Islet of Langerhans (tissue), 1 donor: ENCODE data around the gene CD9.

Experiments
- FAIRE-seq: peaks from one replicate; lab custom pipeline; 2011; peaks lifted over from hg19 to GRCh38; lab: Jason Lieb, UNC

Gene CD9

GRCh38 chr12:6241495-6241894, 41.3 kb downstream of the CD9 start:
- FAIRE-seq, result no peak

DNA sequence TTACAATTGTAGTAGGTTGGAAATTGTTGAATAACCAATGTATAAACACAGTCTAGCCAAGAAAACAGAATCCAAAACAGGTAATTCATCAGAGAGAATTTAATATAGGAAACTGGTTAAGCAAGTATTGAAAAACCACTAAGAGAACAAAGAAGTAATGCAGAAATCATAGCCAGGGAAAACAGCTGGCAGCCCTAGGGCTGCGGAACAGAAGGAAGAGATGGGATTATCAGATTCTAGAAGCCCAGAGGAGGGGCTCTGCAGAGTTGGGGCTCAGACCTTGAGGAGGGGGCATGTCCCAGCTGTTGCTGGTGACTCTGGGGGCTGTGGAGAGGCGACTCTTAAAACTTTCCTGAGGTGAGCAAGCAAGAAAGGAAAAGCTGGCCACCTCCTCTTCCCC, 49.4 kb downstream of the CD9 start:
- no peak for FAIRE-seq

GRCh38 chr12:6250343-6250742, 50.1 kb downstream of the CD9 start:
- FAIRE-seq, result no peak

- FAIRE-seq, result no peak
These were observed 53.1 kb downstream of the CD9 start for GRCh38 chr12:6253278-6253677.

DNA sequence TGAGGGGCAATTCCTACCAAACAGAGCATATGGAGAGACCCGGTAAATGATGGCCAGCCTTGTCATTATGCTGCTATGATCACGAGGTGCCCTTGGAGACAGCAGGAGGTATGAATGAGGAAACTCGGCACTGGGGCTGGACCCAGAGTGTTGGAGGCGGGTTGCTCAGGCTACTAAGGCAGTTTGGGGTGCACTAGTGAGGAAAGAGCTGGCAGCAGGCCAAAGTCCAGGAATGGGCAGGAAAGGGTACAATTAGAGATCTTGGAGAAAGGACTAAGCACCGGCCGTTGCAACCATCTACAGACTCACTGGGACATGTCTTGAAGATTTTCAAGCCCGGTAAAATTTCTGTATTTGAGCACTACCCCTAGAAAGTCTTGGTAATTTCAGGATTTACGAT, 54.3 kb downstream of the CD9 start:
- FAIRE-seq, result no peak

GRCh38 chr12:6257007-6257406, 56.8 kb downstream of the CD9 start:
- FAIRE-seq, result no peak

GRCh38 chr12:6262211-6262610, 62.0 kb downstream of the CD9 start:
- no peak for FAIRE-seq

GRCh38 chr12:6262623-6263022, 62.4 kb downstream of the CD9 start:
- FAIRE-seq, result no peak

GRCh38 chr12:6263931-6264330, 63.7 kb downstream of the CD9 start:
- no peak for FAIRE-seq

DNA sequence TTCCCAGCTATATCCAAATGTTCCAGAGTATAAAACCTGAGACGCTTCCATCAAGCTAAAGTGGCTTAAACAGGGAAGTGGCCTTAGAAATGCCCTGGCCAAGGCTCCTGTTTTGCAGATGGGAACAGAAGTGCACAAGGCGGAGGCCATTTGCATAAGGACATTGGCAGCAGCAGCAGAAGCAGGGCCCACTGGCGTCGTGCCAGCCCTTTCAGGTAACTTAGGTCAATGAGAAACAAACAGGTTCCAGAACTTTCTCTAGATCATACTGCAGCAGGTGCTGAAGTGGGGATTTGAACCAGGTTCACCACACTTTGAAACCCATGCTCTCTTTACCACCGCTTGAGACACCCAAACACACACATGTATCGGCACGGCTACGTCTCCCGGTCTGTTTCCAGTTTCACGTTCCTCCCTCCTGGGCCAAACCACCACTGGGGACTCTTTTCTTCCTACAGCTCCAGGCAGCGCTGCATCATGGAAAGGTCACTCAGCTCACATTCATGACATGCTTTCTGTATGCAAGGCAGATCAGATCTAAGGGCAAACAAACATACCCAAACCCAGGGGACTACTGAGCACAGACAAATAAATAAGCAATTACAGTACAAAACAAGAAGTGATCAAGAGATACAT, 64.3 kb downstream of the CD9 start:
- no peak for FAIRE-seq

DNA sequence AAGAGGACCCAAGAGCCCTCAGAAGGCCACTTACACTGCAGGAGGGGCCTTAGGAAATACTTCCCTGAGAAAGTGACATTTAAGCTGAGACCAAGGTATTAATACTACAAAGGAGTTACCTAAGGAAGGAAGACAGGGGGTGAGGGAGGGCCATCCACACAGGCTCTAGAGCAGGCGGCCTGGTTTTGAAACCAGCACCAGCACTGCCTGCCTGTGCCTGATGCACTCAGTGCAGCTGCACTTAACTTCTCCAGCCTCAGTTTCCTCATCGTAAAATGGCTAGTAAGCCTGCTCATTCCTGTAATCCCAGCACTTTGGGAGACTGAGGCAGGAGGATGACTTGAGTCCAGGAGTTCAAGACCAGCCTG, 64.8 kb downstream of the CD9 start:
- FAIRE-seq, result no peak

- FAIRE-seq, result no peak
These were observed 66.4 kb downstream of the CD9 start for GRCh38 chr12:6266541-6266966.

DNA sequence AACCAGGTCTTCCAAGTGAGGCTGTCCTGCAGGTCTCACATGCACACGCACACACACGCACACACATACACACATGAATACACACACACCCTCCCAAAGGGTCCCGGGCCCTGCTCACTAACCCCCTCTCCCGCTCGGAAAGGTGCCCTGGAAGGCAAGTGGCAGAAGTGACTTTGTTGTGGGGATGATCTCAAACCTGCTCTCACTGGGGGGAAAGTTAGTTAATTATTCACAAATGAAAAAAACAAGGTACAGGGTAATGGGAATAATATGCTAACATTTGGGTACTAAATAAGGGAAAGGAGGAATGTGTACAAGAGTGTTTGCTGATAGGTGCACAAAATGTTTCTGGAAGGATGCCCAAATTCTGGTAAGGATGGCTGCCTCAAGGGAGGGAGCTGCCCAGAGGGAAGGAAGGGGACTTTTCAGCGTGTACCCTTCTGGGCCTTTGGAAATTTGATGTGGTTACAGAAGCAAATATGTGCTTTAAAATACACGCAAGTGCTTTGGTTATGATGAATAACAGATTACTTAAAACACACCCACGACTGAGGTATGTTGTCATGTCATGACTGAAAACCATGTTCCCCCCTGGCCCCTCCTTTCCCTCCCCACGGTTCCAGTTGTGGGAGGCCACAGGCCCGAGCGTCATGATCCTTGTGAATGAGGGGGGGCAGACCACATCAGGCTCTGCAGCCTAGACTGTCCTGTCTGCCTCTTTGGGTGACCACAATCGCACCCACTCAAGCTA, 66.9 kb downstream of the CD9 start:
- no peak for FAIRE-seq

DNA sequence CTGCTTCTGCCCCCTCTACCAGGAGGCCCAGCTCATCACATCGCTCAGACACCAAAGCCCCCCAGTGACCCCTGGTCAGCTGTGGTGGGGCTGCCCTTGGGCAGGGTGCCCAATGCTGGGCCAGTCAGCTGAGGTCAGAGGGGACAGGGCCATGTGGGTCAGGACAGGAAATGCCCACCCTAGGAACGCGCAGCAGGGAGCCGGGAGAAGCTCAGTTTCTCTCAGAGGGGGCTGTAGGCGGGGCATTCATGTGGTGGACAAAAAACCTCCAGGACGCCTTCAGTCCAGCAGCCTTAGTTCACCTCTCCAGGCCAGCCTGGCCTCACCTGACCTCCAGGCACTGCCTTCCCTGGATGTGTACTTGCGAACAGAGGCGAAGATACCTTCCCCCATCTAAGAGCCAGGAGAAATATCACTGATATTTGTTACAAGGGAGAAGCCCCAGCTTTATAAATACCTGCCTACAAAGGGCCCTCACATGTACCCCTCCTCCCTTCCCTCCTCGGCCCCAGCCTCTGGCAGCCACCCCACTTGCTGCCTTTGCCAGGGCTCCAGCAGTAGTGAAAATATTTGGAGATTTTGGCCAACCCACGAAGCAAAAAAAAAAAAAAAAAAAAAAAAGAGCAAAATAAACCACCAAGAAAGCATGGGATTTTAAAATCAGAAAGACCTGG, 68.4 kb downstream of the CD9 start:
- no peak for FAIRE-seq

- no peak for FAIRE-seq
These were observed 69.8 kb downstream of the CD9 start for GRCh38 chr12:6269986-6270385.

DNA sequence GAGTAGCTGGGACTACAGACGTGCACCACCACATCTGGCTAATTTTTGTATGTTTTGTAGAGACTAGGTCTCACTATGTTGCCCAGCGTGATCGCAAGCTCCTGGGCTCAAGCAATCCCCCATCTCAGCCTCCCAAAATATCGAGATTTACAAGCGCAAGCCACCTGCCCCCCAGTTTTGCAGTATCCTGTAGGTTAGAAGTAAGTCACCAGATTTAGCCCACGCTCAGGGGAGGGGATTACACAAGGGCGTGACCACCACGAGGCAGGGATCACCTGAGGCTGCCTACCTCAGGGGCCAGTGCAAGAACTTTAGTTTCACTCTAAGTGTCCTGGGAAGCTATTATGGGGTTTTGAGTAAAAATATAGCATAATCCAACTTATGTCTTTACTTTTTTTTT, 71.1 kb downstream of the CD9 start:
- FAIRE-seq, result no peak

DNA sequence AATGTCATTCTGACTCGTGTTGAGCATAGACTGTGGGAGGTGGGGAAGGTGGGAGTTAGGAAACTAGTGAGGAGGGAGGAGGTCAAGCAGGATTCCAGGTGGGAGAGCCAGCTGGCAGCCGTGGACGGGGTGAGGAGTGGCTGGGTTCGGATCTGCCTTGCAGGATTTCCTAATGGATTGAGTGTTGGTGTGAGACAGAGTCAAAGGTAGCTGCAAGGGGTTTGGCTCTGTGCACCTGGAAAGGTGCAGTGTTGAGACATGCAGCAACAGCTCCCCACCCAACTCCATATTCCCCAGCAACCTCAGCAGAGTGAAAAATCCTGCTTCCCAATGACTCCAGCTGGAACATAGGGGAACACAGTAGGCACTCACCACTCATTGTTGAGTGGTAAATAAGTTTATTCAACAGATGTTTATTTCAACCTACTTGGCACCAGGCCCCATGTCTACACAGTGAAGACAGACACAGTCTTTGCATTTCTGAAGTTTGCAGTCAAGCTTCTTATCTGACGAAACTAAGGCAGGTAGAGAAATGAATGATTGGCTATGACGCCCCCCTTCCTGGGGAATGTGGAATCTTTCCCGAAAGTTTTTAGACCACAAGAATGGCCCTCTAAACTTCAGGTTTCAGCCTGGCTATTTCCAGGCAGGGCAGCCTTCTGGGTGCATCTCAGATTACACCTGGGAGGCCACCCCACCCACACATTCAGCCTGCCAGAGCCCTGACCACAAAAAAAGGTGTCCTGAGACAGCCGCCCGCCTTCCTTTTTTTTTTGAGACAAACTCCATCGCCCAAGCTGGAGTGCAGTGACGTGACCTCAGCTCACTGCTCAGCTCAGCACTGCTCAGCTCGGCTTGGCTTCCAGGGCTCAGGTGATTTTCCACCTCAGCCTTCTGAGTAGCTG, 72.4 kb downstream of the CD9 start:
- no peak for FAIRE-seq

GRCh38 chr12:6273205-6273540, 73.0 kb downstream of the CD9 start:
- FAIRE-seq, result no peak

DNA sequence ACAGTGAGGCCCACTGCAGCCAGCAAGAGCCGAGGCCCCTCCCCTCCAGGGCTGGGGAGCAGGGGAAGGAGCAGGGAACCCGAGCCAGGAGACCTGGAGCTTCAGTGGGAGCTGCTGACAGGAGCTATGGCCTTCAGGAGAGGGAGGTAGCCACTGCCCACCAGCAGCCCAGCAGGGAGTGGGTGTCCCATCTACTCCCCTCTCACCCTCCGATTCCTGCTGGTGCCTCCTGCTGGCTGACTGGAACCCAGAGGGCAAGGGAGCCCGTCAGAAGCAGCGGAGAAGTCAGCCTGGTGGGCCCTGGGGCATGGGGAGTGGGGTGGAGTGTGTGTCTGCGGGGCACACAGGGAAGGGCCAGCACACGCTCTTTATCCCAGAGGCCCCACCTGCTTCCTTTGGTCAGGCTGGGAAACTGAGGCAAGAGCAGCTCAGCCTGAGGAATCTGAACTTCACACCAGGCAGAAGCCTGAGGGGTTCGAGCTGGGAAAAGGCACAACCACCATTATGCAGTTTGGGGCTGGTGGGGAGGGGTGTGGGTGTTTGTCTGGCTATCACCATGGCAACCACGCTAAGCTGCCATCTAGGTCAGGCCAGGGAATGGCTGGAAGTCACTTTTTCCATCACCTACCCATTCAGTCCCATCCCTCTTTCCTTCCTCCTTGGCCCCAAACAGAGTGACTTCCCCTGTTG, 73.5 kb downstream of the CD9 start:
- no peak for FAIRE-seq

GRCh38 chr12:6274231-6275221, 74.3 kb downstream of the CD9 start:
- no peak for FAIRE-seq
